HepG2 (cell line): ENCODE data around the gene PAQR5. TPM values are rescaled to one million over a fixed set of nuclear protein-coding genes. Genes with fewer than 3 reads are reported as not detected.

ENCODE experiments used
- BCLAF1 ChIP-seq: fragments of 450-650 bp; IDR thresholded peaks from 2 replicates; pipeline ENCODE4 v1.6.1; 2017; ENCODE audit warnings: mild to moderate bottlenecking
- GABPA ChIP-seq, 2 experiments: IDR thresholded peaks; 2 replicates each; pipeline ENCODE4 v1.6.1; 2011 to 2016; ENCODE audit warnings: low read depth in 2 of 2, low read length in 1 of 2, missing biosample characterization in 1 of 2, missing genetic modification characterization in 1 of 2
- HMG20B ChIP-seq: conservative IDR thresholded peaks from 2 replicates; pipeline ENCODE4 v1.6.1; 2016; ENCODE audit warnings: missing genetic modification reagents, missing compliant biosample characterization
- HOXA7 ChIP-seq: sonication (generic); formaldehyde crosslinking; IDR thresholded peaks from 2 replicates; pipeline ENCODE4 v1.8.1; 2022; ENCODE audit warnings: mild to moderate bottlenecking, missing genetic modification reagents, moderate library complexity
- KLF9 ChIP-seq: IDR thresholded peaks from 2 replicates; pipeline ENCODE4 v1.6.1; 2016; ENCODE audit warnings: low read depth
- MBNL3 ChIP-seq: fragments of 250-450 bp; sonication (Bioruptor Pico); conservative IDR thresholded peaks from 2 replicates; pipeline ENCODE4 v1.8.0; 2022; ENCODE audit warnings: mild to moderate bottlenecking, inconsistent platforms
- MLXIP ChIP-seq: sonication (generic); formaldehyde crosslinking; IDR thresholded peaks from 2 replicates; pipeline ENCODE4 v1.9.0; 2021; ENCODE audit warnings: missing genetic modification reagents, borderline replicate concordance
- SIX1 ChIP-seq: sonication (generic); formaldehyde crosslinking; IDR thresholded peaks from 2 replicates; pipeline ENCODE4 v1.4.0; 2020; ENCODE audit warnings: missing genetic modification reagents, borderline replicate concordance
- SYNCRIP ChIP-seq: fragments of 200-400 bp; formaldehyde crosslinking; IDR thresholded peaks from 2 replicates; pipeline ENCODE4 v1.6.1; 2018; ENCODE audit warnings: mild to moderate bottlenecking, low read depth, low read length; ENCODE audit not compliant: insufficient read depth
- ZNF530 ChIP-seq: sonication (generic); formaldehyde crosslinking; IDR thresholded peaks from 2 replicates; pipeline ENCODE4 v1.5.0; 2020; ENCODE audit warnings: low read depth, mild to moderate bottlenecking, missing genetic modification reagents
- ZNF552 ChIP-seq: sonication (generic); formaldehyde crosslinking; IDR thresholded peaks from 2 replicates; pipeline ENCODE4 v1.9.0; 2022; ENCODE audit warnings: missing genetic modification reagents, mild to moderate bottlenecking, borderline replicate concordance
- ZSCAN20 ChIP-seq: sonication (generic); formaldehyde crosslinking; IDR thresholded peaks from 2 replicates; pipeline ENCODE4 v1.4.0; 2020; ENCODE audit warnings: missing genetic modification reagents, mild to moderate bottlenecking, borderline replicate concordance
- polyA plus RNA-seq, 8 experiments: library from polyadenylated mRNA; depleted of rRNA in 3 of 8; stranded (reverse) in 7 of 8; unstranded in 1 of 8; fragments of >200 nt; fragmentation: Illumina TruSeq in 4 of 8; extraction: Trizol in 4 of 8; gene quantifications; 2 replicates each; pipeline versions ENCODE4 v1.2.1 to v1.2.3, GENCODE V29; 2011 to 2016; ENCODE audit warnings: low read depth in 4 of 8, missing spikeins in 1 of 8, mixed read lengths in 1 of 8; ENCODE audit not compliant: insufficient read depth in 1 of 8
- total RNA-seq, 5 experiments: library from RNA; depleted of rRNA; stranded (reverse); fragments of >200 nt; fragmentation: Illumina TruSeq; extraction: Trizol; gene quantifications; 2 replicates each; pipeline ENCODE4 v1.2.3, GENCODE V29; 2016; ENCODE audit warnings: low read depth in 1 of 5
- TF ChIP-seq, protein P1 (sequence below): sonication (generic); formaldehyde crosslinking; IDR thresholded peaks from 2 replicates; pipeline ENCODE4 v1.4.0; 2020; ENCODE audit warnings: mild to moderate bottlenecking, low read depth, missing genetic modification reagents
- TF ChIP-seq, protein P2 (sequence below): sonication (generic); formaldehyde crosslinking; conservative IDR thresholded peaks from 2 replicates; pipeline ENCODE4 v1.8.0; 2022; ENCODE audit warnings: missing genetic modification reagents
- TF ChIP-seq, protein P3 (sequence below): IDR thresholded peaks from 2 replicates; pipeline ENCODE4 v1.4.0; 2020; ENCODE audit warnings: mild to moderate bottlenecking, missing genetic modification reagents

PAQR5 gene
- total and polyA plus RNA-seq, 2 of the 13 experiments (the other 11 are each of a cell fraction or from before 2014, with no cell fraction given) = 0.53 to 1.3 TPM

- TF ChIP-seq BCLAF1 (no peak), ZNF552 (CRISPR knock-in tag) (no peak), ZSCAN20 (CRISPR knock-in tag) (no peak), HMG20B (CRISPR knock-in tag) (no peak), GABPA (IDR thresholded peaks at IDR 0.05; ENCODE audit: low read depth, low read length) (no peak), GABPA (CRISPR knock-in tag; IDR thresholded peaks at IDR 0.05; ENCODE audit: low read depth) (peak; percentile 70), SIX1 (CRISPR knock-in tag) (no peak), MBNL3 (CRISPR knock-in tag) (no peak), KLF9 (CRISPR knock-in tag) (no peak), HOXA7 (CRISPR knock-in tag) (no peak), MLXIP (CRISPR knock-in tag) (no peak), SYNCRIP (no peak), ZNF530 (no peak)
- TF ChIP-seq, protein P1, sequence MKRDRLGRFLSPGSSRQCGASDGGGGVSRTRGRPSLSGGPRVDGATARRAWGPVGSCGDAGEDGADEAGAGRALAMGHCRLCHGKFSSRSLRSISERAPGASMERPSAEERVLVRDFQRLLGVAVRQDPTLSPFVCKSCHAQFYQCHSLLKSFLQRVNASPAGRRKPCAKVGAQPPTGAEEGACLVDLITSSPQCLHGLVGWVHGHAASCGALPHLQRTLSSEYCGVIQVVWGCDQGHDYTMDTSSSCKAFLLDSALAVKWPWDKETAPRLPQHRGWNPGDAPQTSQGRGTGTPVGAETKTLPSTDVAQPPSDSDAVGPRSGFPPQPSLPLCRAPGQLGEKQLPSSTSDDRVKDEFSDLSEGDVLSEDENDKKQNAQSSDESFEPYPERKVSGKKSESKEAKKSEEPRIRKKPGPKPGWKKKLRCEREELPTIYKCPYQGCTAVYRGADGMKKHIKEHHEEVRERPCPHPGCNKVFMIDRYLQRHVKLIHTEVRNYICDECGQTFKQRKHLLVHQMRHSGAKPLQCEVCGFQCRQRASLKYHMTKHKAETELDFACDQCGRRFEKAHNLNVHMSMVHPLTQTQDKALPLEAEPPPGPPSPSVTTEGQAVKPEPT (CRISPR knock-in tag) = no peak
- TF ChIP-seq, protein P2, sequence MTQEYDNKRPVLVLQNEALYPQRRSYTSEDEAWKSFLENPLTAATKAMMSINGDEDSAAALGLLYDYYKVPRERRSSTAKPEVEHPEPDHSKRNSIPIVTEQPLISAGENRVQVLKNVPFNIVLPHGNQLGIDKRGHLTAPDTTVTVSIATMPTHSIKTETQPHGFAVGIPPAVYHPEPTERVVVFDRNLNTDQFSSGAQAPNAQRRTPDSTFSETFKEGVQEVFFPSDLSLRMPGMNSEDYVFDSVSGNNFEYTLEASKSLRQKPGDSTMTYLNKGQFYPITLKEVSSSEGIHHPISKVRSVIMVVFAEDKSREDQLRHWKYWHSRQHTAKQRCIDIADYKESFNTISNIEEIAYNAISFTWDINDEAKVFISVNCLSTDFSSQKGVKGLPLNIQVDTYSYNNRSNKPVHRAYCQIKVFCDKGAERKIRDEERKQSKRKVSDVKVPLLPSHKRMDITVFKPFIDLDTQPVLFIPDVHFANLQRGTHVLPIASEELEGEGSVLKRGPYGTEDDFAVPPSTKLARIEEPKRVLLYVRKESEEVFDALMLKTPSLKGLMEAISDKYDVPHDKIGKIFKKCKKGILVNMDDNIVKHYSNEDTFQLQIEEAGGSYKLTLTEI (CRISPR knock-in tag) = no peak
- TF ChIP-seq, protein P3, sequence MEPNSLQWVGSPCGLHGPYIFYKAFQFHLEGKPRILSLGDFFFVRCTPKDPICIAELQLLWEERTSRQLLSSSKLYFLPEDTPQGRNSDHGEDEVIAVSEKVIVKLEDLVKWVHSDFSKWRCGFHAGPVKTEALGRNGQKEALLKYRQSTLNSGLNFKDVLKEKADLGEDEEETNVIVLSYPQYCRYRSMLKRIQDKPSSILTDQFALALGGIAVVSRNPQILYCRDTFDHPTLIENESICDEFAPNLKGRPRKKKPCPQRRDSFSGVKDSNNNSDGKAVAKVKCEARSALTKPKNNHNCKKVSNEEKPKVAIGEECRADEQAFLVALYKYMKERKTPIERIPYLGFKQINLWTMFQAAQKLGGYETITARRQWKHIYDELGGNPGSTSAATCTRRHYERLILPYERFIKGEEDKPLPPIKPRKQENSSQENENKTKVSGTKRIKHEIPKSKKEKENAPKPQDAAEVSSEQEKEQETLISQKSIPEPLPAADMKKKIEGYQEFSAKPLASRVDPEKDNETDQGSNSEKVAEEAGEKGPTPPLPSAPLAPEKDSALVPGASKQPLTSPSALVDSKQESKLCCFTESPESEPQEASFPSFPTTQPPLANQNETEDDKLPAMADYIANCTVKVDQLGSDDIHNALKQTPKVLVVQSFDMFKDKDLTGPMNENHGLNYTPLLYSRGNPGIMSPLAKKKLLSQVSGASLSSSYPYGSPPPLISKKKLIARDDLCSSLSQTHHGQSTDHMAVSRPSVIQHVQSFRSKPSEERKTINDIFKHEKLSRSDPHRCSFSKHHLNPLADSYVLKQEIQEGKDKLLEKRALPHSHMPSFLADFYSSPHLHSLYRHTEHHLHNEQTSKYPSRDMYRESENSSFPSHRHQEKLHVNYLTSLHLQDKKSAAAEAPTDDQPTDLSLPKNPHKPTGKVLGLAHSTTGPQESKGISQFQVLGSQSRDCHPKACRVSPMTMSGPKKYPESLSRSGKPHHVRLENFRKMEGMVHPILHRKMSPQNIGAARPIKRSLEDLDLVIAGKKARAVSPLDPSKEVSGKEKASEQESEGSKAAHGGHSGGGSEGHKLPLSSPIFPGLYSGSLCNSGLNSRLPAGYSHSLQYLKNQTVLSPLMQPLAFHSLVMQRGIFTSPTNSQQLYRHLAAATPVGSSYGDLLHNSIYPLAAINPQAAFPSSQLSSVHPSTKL (CRISPR knock-in tag) = peak; percentile 56
Measured at GRCh38 chr15:69305204-69305931, 6.7 kb downstream of the PAQR5 start (continued).
